Measurements from ENCODE around the gene PDCD7.

The PDCD7 gene

GRCh38 chr15:65081758-65082157 is 51.9 kb downstream of the PDCD7 start:
- no peak for TF ChIP-seq MYC (IDR thresholded peaks at IDR 0.05; ENCODE audit: low read depth, low read length)
- no peak for TF ChIP-seq MAX (IDR thresholded peaks at IDR 0.05; ENCODE audit: low read depth, low read length)
- no peak for TF ChIP-seq CTCF (IDR thresholded peaks at IDR 0.05; ENCODE audit: low read depth, low read length)
- no peak for TF ChIP-seq POLR2A (IDR thresholded peaks at IDR 0.05; ENCODE audit: extremely low read depth, insufficient read length)
- no peak for DNase-seq (ENCODE audit: low read depth)
- no peak overlapping the region for H3K4me3 ChIP-seq (ENCODE audit: low read depth, low read length)

DNA sequence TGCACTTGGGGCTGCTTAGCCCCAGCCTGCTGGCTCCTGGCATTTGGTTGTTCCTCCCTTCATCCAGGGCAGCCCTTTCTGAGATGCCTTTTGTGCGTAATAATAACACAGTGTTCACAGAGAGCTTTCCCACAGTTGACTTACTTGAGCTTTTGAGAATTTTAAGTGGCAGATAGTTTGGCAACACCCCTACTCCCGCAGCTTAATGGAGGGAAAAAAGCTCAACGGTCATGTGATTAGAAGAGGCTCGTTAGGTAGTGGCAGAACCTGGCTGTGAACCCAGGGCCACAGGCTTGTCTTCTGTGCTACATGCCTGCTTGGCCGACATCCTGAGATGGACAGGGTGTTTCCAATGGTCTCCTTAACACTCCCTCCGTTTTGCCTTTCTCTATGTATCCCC is 52.3 kb downstream of the PDCD7 start:
- no peak for DNase-seq (ENCODE audit: low read depth)
- TF ChIP-seq MYC (IDR thresholded peaks at IDR 0.05; ENCODE audit: low read depth, low read length) (no peak), CTCF (IDR thresholded peaks at IDR 0.05; ENCODE audit: low read depth, low read length) (no peak), MAX (IDR thresholded peaks at IDR 0.05; ENCODE audit: low read depth, low read length) (no peak), POLR2A (IDR thresholded peaks at IDR 0.05; ENCODE audit: extremely low read depth, insufficient read length) (no peak)
- no peak overlapping the region for H3K4me3 ChIP-seq (ENCODE audit: low read depth, low read length)

DNA sequence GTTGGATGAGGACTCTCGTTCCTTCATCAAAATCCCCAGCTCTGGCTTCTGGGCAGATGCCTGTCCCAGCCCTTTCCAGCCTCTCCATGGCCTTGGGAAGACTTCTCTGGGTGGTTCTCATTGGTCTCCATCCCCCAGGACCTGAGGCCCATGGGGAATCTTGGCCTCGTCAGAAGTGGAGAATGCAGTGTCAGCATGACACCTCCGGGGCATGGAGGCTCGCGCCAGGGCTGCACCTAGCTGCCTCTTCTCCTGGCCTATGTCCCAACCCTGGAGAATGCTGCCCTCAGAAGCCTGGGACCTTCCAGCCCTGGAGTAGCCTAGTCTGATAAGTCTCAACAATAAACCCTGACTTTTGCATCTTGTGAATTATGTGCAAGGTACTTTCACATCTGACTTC is 54.0 kb downstream of the PDCD7 start:
- DNase-seq (ENCODE audit: low read depth): no peak
- no peak for TF ChIP-seq POLR2A (IDR thresholded peaks at IDR 0.05; ENCODE audit: extremely low read depth, insufficient read length)
- no peak for TF ChIP-seq MAX (IDR thresholded peaks at IDR 0.05; ENCODE audit: low read depth, low read length)
- no peak for TF ChIP-seq CTCF (IDR thresholded peaks at IDR 0.05; ENCODE audit: low read depth, low read length)
- TF ChIP-seq MYC (IDR thresholded peaks at IDR 0.05; ENCODE audit: low read depth, low read length): no peak
- no peak overlapping the region for H3K4me3 ChIP-seq (ENCODE audit: low read depth, low read length)

DNA sequence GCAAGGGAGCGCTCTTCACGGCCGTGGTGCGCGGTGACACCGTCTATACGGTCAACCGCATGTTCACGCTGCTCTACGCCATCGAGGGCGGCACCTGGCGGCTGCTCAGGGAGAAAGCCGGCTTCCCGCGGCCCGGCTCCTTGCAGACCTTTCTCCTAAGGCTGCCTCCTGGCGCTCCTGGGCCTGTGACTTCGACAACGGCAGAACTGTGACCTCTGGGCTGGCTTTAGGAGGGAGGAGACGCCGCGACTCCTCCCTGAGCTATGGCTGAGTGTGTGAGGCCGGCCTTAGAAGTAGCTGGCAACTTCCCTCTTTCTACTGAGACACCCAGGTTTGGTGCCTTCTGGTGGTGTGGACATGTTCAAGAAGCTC is 55.6 kb downstream of the PDCD7 start:
- no peak overlapping the region for H3K4me3 ChIP-seq (ENCODE audit: low read depth, low read length)
- TF ChIP-seq CTCF (IDR thresholded peaks at IDR 0.05; ENCODE audit: low read depth, low read length): no peak
- TF ChIP-seq MAX (IDR thresholded peaks at IDR 0.05; ENCODE audit: low read depth, low read length): no peak
- TF ChIP-seq MYC (IDR thresholded peaks at IDR 0.05; ENCODE audit: low read depth, low read length): no peak
- TF ChIP-seq POLR2A (IDR thresholded peaks at IDR 0.05; ENCODE audit: extremely low read depth, insufficient read length): no peak
- peak; percentile 42 for DNase-seq (ENCODE audit: low read depth)

- no peak overlapping the region for H3K4me3 ChIP-seq (ENCODE audit: low read depth, low read length)
- no peak for DNase-seq (ENCODE audit: low read depth)
- TF ChIP-seq POLR2A (IDR thresholded peaks at IDR 0.05; ENCODE audit: extremely low read depth, insufficient read length) (no peak), CTCF (IDR thresholded peaks at IDR 0.05; ENCODE audit: low read depth, low read length) (no peak), MAX (IDR thresholded peaks at IDR 0.05; ENCODE audit: low read depth, low read length) (no peak), MYC (IDR thresholded peaks at IDR 0.05; ENCODE audit: low read depth, low read length) (no peak)
Measured at GRCh38 chr15:65077291-65077980, 56.2 kb downstream of the PDCD7 start.
